Measurements from ENCODE around the gene ODAD3. TPM values are rescaled to one million over a fixed set of nuclear protein-coding genes. Genes with fewer than 3 reads are reported as not detected.
A peak's percentile ranks its signal among the peaks of the same experiment; 100 is the strongest.

The ODAD3 gene
- total and polyA plus RNA-seq, 9 donors: 0.18 to 5.4 (median 0.56) TPM

DNA sequence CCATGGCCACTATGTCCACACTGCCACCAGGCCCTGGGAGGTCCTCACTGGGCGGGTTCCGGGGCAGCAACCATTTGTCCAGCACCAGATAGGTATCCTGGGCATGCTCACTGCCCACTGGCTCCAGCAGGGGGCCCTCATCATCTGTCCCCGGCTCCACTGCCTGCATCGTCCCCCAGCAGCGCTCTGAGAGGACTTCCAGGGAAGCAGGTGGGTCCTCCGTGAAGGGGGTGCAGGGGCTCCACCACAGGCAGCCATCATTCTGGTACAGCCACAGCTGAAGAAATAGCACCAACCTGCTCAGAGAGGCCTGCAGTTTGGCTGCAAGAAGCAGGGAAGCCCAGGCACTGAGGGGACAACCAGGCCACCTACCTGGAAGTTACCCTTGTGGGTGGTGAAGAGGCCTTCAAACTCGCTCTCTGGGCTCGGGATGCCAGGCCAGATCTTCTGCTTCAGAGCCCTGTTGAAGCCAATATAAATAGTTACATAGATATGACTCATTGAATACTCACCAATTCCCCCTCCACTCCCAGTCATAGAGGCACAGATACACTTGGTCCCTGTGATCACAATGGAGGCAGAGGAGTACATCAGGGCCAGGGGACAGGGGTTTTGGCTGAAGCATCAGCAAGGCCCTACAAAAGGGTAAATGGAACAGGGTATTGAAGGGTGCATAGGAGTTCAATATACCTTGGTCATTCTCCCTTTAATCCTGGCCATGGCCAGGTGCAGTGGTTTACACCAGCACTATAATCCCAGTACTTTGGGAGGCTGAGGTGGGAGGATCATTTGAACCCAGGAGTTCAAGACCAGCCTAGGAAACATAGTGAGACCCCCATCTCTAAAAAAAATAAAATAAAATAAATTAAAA lies 56.4 kb downstream of the ODAD3 start:
- 27 to 38% (median 31%) methylated on average over 8 of the region's 8 CpGs for WGBS, 3 donors
- TF ChIP-seq CTCF (IDR thresholded peaks at IDR 0.05) (peak in 2 of 3 donors; percentile 42 to 48), POLR2A (IDR thresholded peaks at IDR 0.05) (no peak), EP300 (IDR thresholded peaks at IDR 0.05) (no peak)
- peak in 4 of 5 donors; percentile 53 to 71 (median 57) for DNase-seq
- Histone ChIP-seq H3K27ac (peak overlapping the region in 1 of 2 donors; percentile 6), H3K4me3 (no peak overlapping the region), H3K27me3 (no peaks in the 10 kb centered on the region), H3K9me3 (no peaks in the 10 kb centered on the region), H3K4me1 (ENCODE audit: insufficient read depth) (peaks cover 21% of the 10 kb centered on the region), H3K36me3 (no peaks in the 10 kb centered on the region)
- intact Hi-C loops (cut with DNase I): no loop called here

DNA sequence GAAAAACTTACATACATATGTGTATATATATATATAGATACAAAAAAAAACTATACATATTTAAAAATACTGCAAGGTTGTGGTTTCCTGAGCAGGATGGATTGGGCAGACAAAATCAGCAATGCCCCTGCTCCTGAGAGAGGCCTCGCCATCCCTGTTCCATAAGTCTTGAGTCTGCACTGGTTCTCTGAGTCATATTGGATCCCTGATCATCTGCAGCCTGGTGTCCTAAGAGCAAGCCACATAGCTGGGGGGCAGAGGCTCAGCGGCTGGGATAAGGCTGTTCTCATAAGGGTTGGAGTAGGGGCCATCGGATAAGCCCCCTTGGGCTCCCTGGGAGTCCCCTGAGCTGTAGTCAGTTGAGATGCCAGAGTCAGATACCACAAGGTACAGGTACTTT lies 57.2 kb downstream of the ODAD3 start:
- intact Hi-C loops (cut with DNase I): no loop called here
- Histone ChIP-seq H3K4me3 (no peak overlapping the region), H3K36me3 (no peaks in the 10 kb centered on the region), H3K4me1 (ENCODE audit: insufficient read depth) (peaks cover 19% of the 10 kb centered on the region), H3K9me3 (no peaks in the 10 kb centered on the region), H3K27me3 (no peaks in the 10 kb centered on the region), H3K27ac (peak overlapping the region in 1 of 2 donors; percentile 6)
- TF ChIP-seq EP300 (IDR thresholded peaks at IDR 0.05): no peak
- 83 to 90% (median 86%) methylated on average over 3 of the region's 3 CpGs for WGBS, 3 donors
- no peak for DNase-seq

DNA sequence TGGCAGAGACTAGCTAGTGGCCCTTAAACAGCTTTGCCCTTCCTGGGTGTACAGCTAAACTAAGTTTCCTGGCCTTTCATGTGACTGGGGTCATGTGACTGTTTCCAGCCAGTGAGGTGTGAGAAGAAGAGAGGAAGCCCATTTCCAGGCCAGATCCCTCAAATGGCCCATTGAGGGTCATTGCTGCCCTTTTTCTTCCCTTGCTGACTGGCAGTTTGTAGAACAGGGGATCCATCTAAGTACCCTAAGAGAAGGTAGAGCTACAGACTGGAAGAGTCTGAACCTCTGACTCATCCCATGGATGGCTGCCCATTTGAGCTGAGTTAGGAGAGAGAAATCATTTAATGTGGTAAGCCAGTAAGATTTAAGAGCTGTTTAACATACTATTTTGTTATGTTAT lies 57.7 kb downstream of the ODAD3 start:
- H3K27ac ChIP-seq: peak overlapping the region in 1 of 2 donors; percentile 4
- H3K27me3 ChIP-seq: no peaks in the 10 kb centered on the region
- TF ChIP-seq POLR2A (IDR thresholded peaks at IDR 0.05) (no peak), CTCF (IDR thresholded peaks at IDR 0.05) (no peak), EP300 (IDR thresholded peaks at IDR 0.05) (no peak)
- no peak overlapping the region for H3K4me3 ChIP-seq
- intact Hi-C loops (cut with DNase I): no loop called here
- H3K4me1 ChIP-seq (ENCODE audit: insufficient read depth): peaks cover 19% of the 10 kb centered on the region
- no peaks in the 10 kb centered on the region for H3K36me3 ChIP-seq
- no peaks in the 10 kb centered on the region for H3K9me3 ChIP-seq
- peak in 3 of 5 donors; percentile 64 to 70 (median 64) for DNase-seq

DNA sequence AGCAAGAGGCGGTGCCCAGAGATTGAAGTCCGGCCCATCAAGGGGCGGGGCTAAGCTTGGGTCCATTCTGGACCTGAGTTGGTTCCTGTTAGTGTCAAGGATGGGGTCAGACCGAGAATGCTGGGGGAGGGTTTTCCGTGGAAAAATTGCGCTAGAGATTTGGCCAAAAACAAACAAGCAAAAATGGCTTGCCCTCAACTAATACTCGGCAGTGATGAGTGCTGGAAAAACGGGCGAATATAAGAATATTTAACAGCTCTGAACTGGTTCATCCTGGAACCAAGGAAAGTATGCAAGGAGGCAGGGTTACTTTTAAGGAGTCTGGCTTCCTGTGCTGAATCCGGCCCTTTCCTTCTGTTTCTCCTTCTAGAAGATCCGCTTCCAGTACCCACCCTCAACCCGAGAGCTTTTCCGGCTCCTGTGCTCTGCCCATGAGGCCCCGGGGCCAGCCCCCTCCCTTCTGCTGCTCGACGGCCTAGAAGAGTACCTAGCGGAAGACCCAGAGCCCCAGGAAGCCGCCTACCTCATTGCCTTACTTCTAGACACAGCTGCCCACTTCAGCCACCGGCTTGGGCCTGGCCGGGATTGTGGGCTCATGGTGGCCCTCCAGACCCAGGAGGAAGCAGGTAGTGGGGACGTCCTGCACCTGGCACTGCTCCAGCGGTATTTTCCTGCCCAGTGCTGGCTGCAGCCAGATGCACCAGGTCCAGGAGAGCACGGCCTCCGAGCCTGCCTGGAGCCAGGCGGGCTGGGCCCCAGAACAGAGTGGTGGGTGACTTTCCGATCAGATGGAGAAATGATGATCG lies 59.6 kb downstream of the ODAD3 start:
- H3K9me3 ChIP-seq: no peaks in the 10 kb centered on the region
- TF ChIP-seq EP300 (IDR thresholded peaks at IDR 0.05) (no peak), POLR2A (IDR thresholded peaks at IDR 0.05) (peak; percentile 36), CTCF (IDR thresholded peaks at IDR 0.05) (peak in 1 of 3 donors; percentile 6)
- WGBS, 3 donors: 2 to 5% (median 2%) methylated on average over 27 of the region's 27 CpGs
- H3K4me1 ChIP-seq (ENCODE audit: insufficient read depth): peaks cover 14% of the 10 kb centered on the region
- peak overlapping the region; percentile 73 to 98 for H3K27ac ChIP-seq
- no peaks in the 10 kb centered on the region for H3K27me3 ChIP-seq
- DNase-seq: peak; percentile 63 to 76 (median 74)
- intact Hi-C loops (cut with DNase I): no loop called here
- no peaks in the 10 kb centered on the region for H3K36me3 ChIP-seq
- H3K4me3 ChIP-seq: peak overlapping the region; percentile 62
